MCF 10A (cell line): ENCODE measurements around the gene SARNP. TPM values are rescaled to one million over a fixed set of nuclear protein-coding genes. Genes with fewer than 3 reads are reported as not detected.

Experiments
- BruUV-seq: library from RNA; stranded (reverse); fragments of 400-500 nt; replicated peaks from 2 replicates; lab custom pipeline; 2021; lab: Mats Ljungman, UMichigan
- CTCF ChIA-PET: fragments of 300-600 bp; sonication (Branson Sonifier 250); formaldehyde crosslinking; extraction: SDS; loops from one replicate; lab custom pipeline; 2021; ENCODE audit warnings: antibody characterized with exemption, inconsistent platforms; lab: Yijun Ruan, JAX
- POLR2A ChIA-PET: fragments of 300-600, 350-650 bp; sonication (Branson Sonifier 250); formaldehyde crosslinking; extraction: SDS; loops from one replicate; lab custom pipeline; 2020; ENCODE audit warnings: antibody characterized with exemption, inconsistent platforms; lab: Yijun Ruan, JAX
- DNase-seq: peaks from one replicate; pipeline ENCODE4 v3.0.0-alpha.2; 2018; ENCODE audit not compliant: unreplicated experiment
- H3K27ac Mint-ChIP-seq: one replicate; pipeline ENCODE4 v1.8.0; 2022; ENCODE audit warnings: mild to moderate bottlenecking, low read depth, mixed read lengths; ENCODE audit not compliant: unreplicated experiment
- H3K27me3 Mint-ChIP-seq: one replicate; pipeline ENCODE4 v1.8.0; 2022; ENCODE audit warnings: mixed read lengths; ENCODE audit not compliant: insufficient read depth, unreplicated experiment
- H3K36me3 Mint-ChIP-seq: one replicate; pipeline ENCODE4 v1.8.0; 2022; ENCODE audit warnings: mild to moderate bottlenecking, moderate library complexity, mixed read lengths; ENCODE audit not compliant: insufficient read depth, unreplicated experiment
- H3K4me1 Mint-ChIP-seq: one replicate; pipeline ENCODE4 v1.8.0; 2022; ENCODE audit warnings: mixed read lengths; ENCODE audit not compliant: insufficient read depth, unreplicated experiment
- H3K4me3 Mint-ChIP-seq: one replicate; pipeline ENCODE4 v1.8.0; 2022; ENCODE audit warnings: mild to moderate bottlenecking, moderate library complexity, mixed read lengths; ENCODE audit not compliant: unreplicated experiment
- H3K9me3 Mint-ChIP-seq: one replicate; pipeline ENCODE4 v1.8.0; 2022; ENCODE audit warnings: mixed read lengths; ENCODE audit not compliant: unreplicated experiment
- CTCF ChIP-seq: fragments of 200-600 bp; IDR thresholded peaks from one replicate; pipeline ENCODE4 v1.8.0; 2022; ENCODE audit warnings: antibody characterized with exemption, mild to moderate bottlenecking; ENCODE audit not compliant: unreplicated experiment
- intact Hi-C: fragments of 100-400 bp; cut with micrococcal nuclease; formaldehyde crosslinking; loops from 2 replicates; pipeline ENCODE4 v1.14.1; 2022
- total RNA-seq: library from RNA; stranded (reverse); gene quantifications from 2 replicates; pipeline ENCODE4 v1.2.3, GENCODE V29; 2022

The SARNP gene
- total RNA-seq, 1 experiment from 2014 or later: 61.1 TPM

- Mint-ChIP-seq H3K4me3 (no peak overlapping the region), H3K9me3 (no peaks in the 10 kb centered on the region), H3K27ac (no peak overlapping the region), H3K36me3 (no peaks in the 10 kb centered on the region), H3K27me3 (no peaks in the 10 kb centered on the region), H3K4me1 (no peaks in the 10 kb centered on the region)
- TF ChIP-seq CTCF: no peak
- no TSS peak for BruUV-seq
- CTCF ChIA-PET: interaction anchor here (0.6 kb wide), 1 partner anchor 301 kb away, joined by 3 read pairs; no protein-coding TSS in a partner anchor
- intact Hi-C loops: no loop called here
- no peak for DNase-seq
- POLR2A ChIA-PET: no interaction called here
Observed at GRCh38 chr12:55862286-55862685, 44.8 kb upstream of the SARNP start.

DNA sequence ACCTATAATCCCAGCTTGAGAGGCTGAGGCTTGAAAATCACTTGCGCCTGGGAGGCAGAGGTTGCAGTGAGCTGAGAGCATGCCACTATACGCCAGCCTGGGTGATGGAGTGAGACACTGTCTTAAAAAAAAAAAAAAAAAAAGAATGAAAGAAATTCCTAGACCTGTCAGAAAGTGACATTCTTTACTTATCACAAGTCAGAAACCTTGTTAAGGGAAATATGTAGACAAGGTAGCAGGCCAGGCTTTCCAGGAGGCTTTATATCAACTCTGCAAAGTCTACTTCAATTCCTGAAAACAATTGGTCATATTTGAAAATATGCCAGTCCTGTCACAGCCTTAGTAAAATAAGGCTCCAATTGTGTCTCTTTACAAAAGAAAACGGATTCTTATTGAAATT lies 44.3 kb upstream of the SARNP start:
- Mint-ChIP-seq H3K4me1 (no peaks in the 10 kb centered on the region), H3K9me3 (no peaks in the 10 kb centered on the region), H3K4me3 (no peak overlapping the region), H3K36me3 (no peaks in the 10 kb centered on the region), H3K27me3 (no peaks in the 10 kb centered on the region), H3K27ac (no peak overlapping the region)
- no peak for DNase-seq
- ChIA-PET POLR2A (no interaction called here), CTCF (no interaction called here)
- intact Hi-C loops: no loop called here
- no peak for TF ChIP-seq CTCF
- no TSS peak for BruUV-seq

- no peaks in the 10 kb centered on the region for H3K36me3 Mint-ChIP-seq
- CTCF ChIA-PET: interaction anchor here (0.6 to 0.7 kb wide), 2 partner anchors 13 to 134 kb away, joined by 3 read pairs; no protein-coding TSS in a partner anchor
- POLR2A ChIA-PET: no interaction called here
Observed at GRCh38 chr12:55861396-55861795, 43.9 kb upstream of the SARNP start.

GRCh38 chr12:55852740-55853139 lies 35.2 kb upstream of the SARNP start:
- no peak overlapping the region for H3K27ac Mint-ChIP-seq
- no peak for DNase-seq
- H3K36me3 Mint-ChIP-seq: no peaks in the 10 kb centered on the region
- intact Hi-C loops: no loop called here
- POLR2A ChIA-PET: interaction anchor here (0.6 kb wide), 2 partner anchors 23 to 432 kb away, joined by 4 read pairs; partner anchors contain the start of gene DNAJC14
- BruUV-seq: no TSS peak
- H3K4me3 Mint-ChIP-seq: no peak overlapping the region
- H3K27me3 Mint-ChIP-seq: no peaks in the 10 kb centered on the region
- CTCF ChIA-PET: interaction anchor here (0.6 to 0.7 kb wide), 2 partner anchors 16 to 181 kb away, joined by 3 read pairs; no protein-coding TSS in a partner anchor
- TF ChIP-seq CTCF: no peak
- peaks cover 13% of the 10 kb centered on the region for H3K4me1 Mint-ChIP-seq
- H3K9me3 Mint-ChIP-seq: no peaks in the 10 kb centered on the region

More at GRCh38 chr12:55861396-55861795, 43.9 kb upstream of the SARNP start:
- no peak for TF ChIP-seq CTCF
- H3K4me3 Mint-ChIP-seq: no peak overlapping the region
- intact Hi-C loops: no loop called here
- H3K27me3 Mint-ChIP-seq: no peaks in the 10 kb centered on the region
- H3K27ac Mint-ChIP-seq: no peak overlapping the region
- no peaks in the 10 kb centered on the region for H3K4me1 Mint-ChIP-seq
- H3K9me3 Mint-ChIP-seq: no peaks in the 10 kb centered on the region
- no TSS peak for BruUV-seq
- DNase-seq: no peak
